ENCODE results near the gene CDK5RAP2.
"Not testable (repeated sequence)": the region's sequence is repeated elsewhere in the genome, so short reads cannot be mapped to it uniquely, and the experiment has no call there.

Gene CDK5RAP2

GRCh38 chr9:120570296-120570695 is 9.7 kb downstream of the CDK5RAP2 start:
- peaks cover 21% of the 10 kb centered on the region for H3K36me3 ChIP-seq (ENCODE audit: insufficient read depth, low read length)
- no peak overlapping the region for H3K9ac ChIP-seq (ENCODE audit: low read depth, low read length)
- H3K4me1 ChIP-seq (ENCODE audit: insufficient read depth, low read length): no peaks in the 10 kb centered on the region
- H3K9me3 ChIP-seq (ENCODE audit: control insufficient read depth, insufficient read depth, low read length): no peaks in the 10 kb centered on the region

- Histone ChIP-seq H3K4me1 (ENCODE audit: insufficient read depth, low read length) (no peaks in the 10 kb centered on the region), H3K9me3 (ENCODE audit: control insufficient read depth, insufficient read depth, low read length) (no peaks in the 10 kb centered on the region), H3K36me3 (ENCODE audit: insufficient read depth, low read length) (peaks cover 21% of the 10 kb centered on the region)
Observed at GRCh38 chr9:120569556-120569955, 10.4 kb downstream of the CDK5RAP2 start.

GRCh38 chr9:120568816-120569215 is 11.2 kb downstream of the CDK5RAP2 start:
- Histone ChIP-seq H3K9ac (ENCODE audit: low read depth, low read length) (no peak overlapping the region), H3K9me3 (ENCODE audit: control insufficient read depth, insufficient read depth, low read length) (no peaks in the 10 kb centered on the region), H3K4me1 (ENCODE audit: insufficient read depth, low read length) (no peaks in the 10 kb centered on the region), H3K36me3 (ENCODE audit: insufficient read depth, low read length) (peaks cover 21% of the 10 kb centered on the region)

More at GRCh38 chr9:120569556-120569955, 10.4 kb downstream of the CDK5RAP2 start:
- no peak overlapping the region for H3K9ac ChIP-seq (ENCODE audit: low read depth, low read length)

GRCh38 chr9:120567874-120568273 is 12.1 kb downstream of the CDK5RAP2 start:
- Histone ChIP-seq H3K9me3 (ENCODE audit: control insufficient read depth, insufficient read depth, low read length) (no peaks in the 10 kb centered on the region), H3K4me1 (ENCODE audit: insufficient read depth, low read length) (no peaks in the 10 kb centered on the region), H3K9ac (ENCODE audit: low read depth, low read length) (no peak overlapping the region), H3K36me3 (ENCODE audit: insufficient read depth, low read length) (peaks cover 21% of the 10 kb centered on the region)

GRCh38 chr9:120567081-120567480 is 12.9 kb downstream of the CDK5RAP2 start:
- peaks cover 21% of the 10 kb centered on the region for H3K36me3 ChIP-seq (ENCODE audit: insufficient read depth, low read length)

GRCh38 chr9:120564589-120564988 is 15.4 kb downstream of the CDK5RAP2 start:
- Histone ChIP-seq H3K36me3 (ENCODE audit: insufficient read depth, low read length) (peaks cover 15% of the 10 kb centered on the region), H3K9ac (ENCODE audit: low read depth, low read length) (no peak overlapping the region)

More at GRCh38 chr9:120567081-120567480, 12.9 kb downstream of the CDK5RAP2 start:
- no peak overlapping the region for H3K9ac ChIP-seq (ENCODE audit: low read depth, low read length)
- H3K9me3 ChIP-seq (ENCODE audit: control insufficient read depth, insufficient read depth, low read length): no peaks in the 10 kb centered on the region
- H3K4me1 ChIP-seq (ENCODE audit: insufficient read depth, low read length): no peaks in the 10 kb centered on the region

GRCh38 chr9:120562861-120563443 is 17.0 kb downstream of the CDK5RAP2 start:
- Histone ChIP-seq H3K9ac (ENCODE audit: low read depth, low read length) (no peak overlapping the region), H3K4me1 (ENCODE audit: insufficient read depth, low read length) (no peaks in the 10 kb centered on the region), H3K36me3 (ENCODE audit: insufficient read depth, low read length) (peaks cover 2% of the 10 kb centered on the region; the same call in 1 of the 2 replicates), H3K9me3 (ENCODE audit: control insufficient read depth, insufficient read depth, low read length) (no peaks in the 10 kb centered on the region)

More at GRCh38 chr9:120564589-120564988, 15.4 kb downstream of the CDK5RAP2 start:
- Histone ChIP-seq H3K9me3 (ENCODE audit: control insufficient read depth, insufficient read depth, low read length) (no peaks in the 10 kb centered on the region), H3K4me1 (ENCODE audit: insufficient read depth, low read length) (no peaks in the 10 kb centered on the region)

- H3K9ac ChIP-seq (ENCODE audit: low read depth, low read length): no peak overlapping the region
- H3K9me3 ChIP-seq (ENCODE audit: control insufficient read depth, insufficient read depth, low read length): no peaks in the 10 kb centered on the region
- no peaks in the 10 kb centered on the region for H3K36me3 ChIP-seq (ENCODE audit: insufficient read depth, low read length)
- no peaks in the 10 kb centered on the region for H3K4me1 ChIP-seq (ENCODE audit: insufficient read depth, low read length)
Observed at GRCh38 chr9:120561709-120562108, 18.3 kb downstream of the CDK5RAP2 start.

- no peaks in the 10 kb centered on the region for H3K4me1 ChIP-seq (ENCODE audit: insufficient read depth, low read length)
- no peak overlapping the region for H3K9ac ChIP-seq (ENCODE audit: low read depth, low read length)
- H3K36me3 ChIP-seq (ENCODE audit: insufficient read depth, low read length): no peaks in the 10 kb centered on the region
- no peaks in the 10 kb centered on the region for H3K9me3 ChIP-seq (ENCODE audit: control insufficient read depth, insufficient read depth, low read length)
Observed at GRCh38 chr9:120559546-120559945, 20.4 kb downstream of the CDK5RAP2 start.

- Histone ChIP-seq H3K9me3 (ENCODE audit: control insufficient read depth, insufficient read depth, low read length) (no peaks in the 10 kb centered on the region), H3K36me3 (ENCODE audit: insufficient read depth, low read length) (no peaks in the 10 kb centered on the region), H3K9ac (ENCODE audit: low read depth, low read length) (no peak overlapping the region), H3K4me1 (ENCODE audit: insufficient read depth, low read length) (no peaks in the 10 kb centered on the region)
Observed at GRCh38 chr9:120558454-120558853, 21.5 kb downstream of the CDK5RAP2 start.

- Histone ChIP-seq H3K9me3 (ENCODE audit: control insufficient read depth, insufficient read depth, low read length) (no peaks in the 10 kb centered on the region), H3K36me3 (ENCODE audit: insufficient read depth, low read length) (no peaks in the 10 kb centered on the region), H3K9ac (ENCODE audit: low read depth, low read length) (no peak overlapping the region), H3K4me1 (ENCODE audit: insufficient read depth, low read length) (no peaks in the 10 kb centered on the region)
Observed at GRCh38 chr9:120557205-120557604, 22.8 kb downstream of the CDK5RAP2 start.

- Histone ChIP-seq H3K36me3 (ENCODE audit: insufficient read depth, low read length) (no peaks in the 10 kb centered on the region), H3K9me3 (ENCODE audit: control insufficient read depth, insufficient read depth, low read length) (no peaks in the 10 kb centered on the region), H3K9ac (ENCODE audit: low read depth, low read length) (no peak overlapping the region), H3K4me1 (ENCODE audit: insufficient read depth, low read length) (no peaks in the 10 kb centered on the region)
Observed at GRCh38 chr9:120556775-120557174, 23.2 kb downstream of the CDK5RAP2 start.

- Histone ChIP-seq H3K36me3 (ENCODE audit: insufficient read depth, low read length) (no peaks in the 10 kb centered on the region), H3K9me3 (ENCODE audit: control insufficient read depth, insufficient read depth, low read length) (no peaks in the 10 kb centered on the region), H3K9ac (ENCODE audit: low read depth, low read length) (no peak overlapping the region), H3K4me1 (ENCODE audit: insufficient read depth, low read length) (no peaks in the 10 kb centered on the region)
Observed at GRCh38 chr9:120555839-120556238, 24.1 kb downstream of the CDK5RAP2 start.

- H3K9ac ChIP-seq (ENCODE audit: low read depth, low read length); H3K4me1 ChIP-seq (ENCODE audit: insufficient read depth, low read length); H3K36me3 ChIP-seq (ENCODE audit: insufficient read depth, low read length); H3K9me3 ChIP-seq (ENCODE audit: control insufficient read depth, insufficient read depth, low read length): not testable (repeated sequence)
Observed at GRCh38 chr9:120552210-120552704, 27.7 kb downstream of the CDK5RAP2 start.

GRCh38 chr9:120545701-120546550 is 34.0 kb downstream of the CDK5RAP2 start:
- Histone ChIP-seq H3K9me3 (ENCODE audit: control insufficient read depth, insufficient read depth, low read length) (no peaks in the 10 kb centered on the region), H3K36me3 (ENCODE audit: insufficient read depth, low read length) (peaks cover 31% of the 10 kb centered on the region), H3K9ac (ENCODE audit: low read depth, low read length) (no peak overlapping the region), H3K4me1 (ENCODE audit: insufficient read depth, low read length) (no peaks in the 10 kb centered on the region)

All from ES-I3 (cell line).